T-helper 2 cell treated with Interferon-gamma antibody and Interleukin-4, amounts not matched to agents 5 μg/mL and 100 μg/mL, for 36 hours (primary cell): ENCODE measurements around the gene ACTL8.

Experiments
- DNase-seq: peaks from one replicate; pipeline ENCODE4 v3.0.0; 2021; ENCODE audit warnings: low spot score
- H3K27ac Mint-ChIP-seq: one replicate; pipeline ENCODE4 v1.8.0; 2021; ENCODE audit warnings: mild to moderate bottlenecking, mixed read lengths
- H3K27me3 Mint-ChIP-seq: one replicate; pipeline ENCODE4 v1.8.0; 2021; ENCODE audit warnings: low read depth, mixed read lengths
- H3K36me3 Mint-ChIP-seq: one replicate; pipeline ENCODE4 v1.8.0; 2021; ENCODE audit warnings: low read depth, mixed read lengths
- H3K4me1 Mint-ChIP-seq: one replicate; pipeline ENCODE4 v1.8.0; 2021; ENCODE audit warnings: low read depth, mixed read lengths
- H3K4me3 Mint-ChIP-seq: one replicate; pipeline ENCODE4 v1.8.0; 2022; ENCODE audit warnings: mild to moderate bottlenecking, moderate library complexity, mixed read lengths
- H3K9me3 Mint-ChIP-seq: one replicate; pipeline ENCODE4 v1.8.0; 2021; ENCODE audit warnings: mixed read lengths

Gene ACTL8, protein sequence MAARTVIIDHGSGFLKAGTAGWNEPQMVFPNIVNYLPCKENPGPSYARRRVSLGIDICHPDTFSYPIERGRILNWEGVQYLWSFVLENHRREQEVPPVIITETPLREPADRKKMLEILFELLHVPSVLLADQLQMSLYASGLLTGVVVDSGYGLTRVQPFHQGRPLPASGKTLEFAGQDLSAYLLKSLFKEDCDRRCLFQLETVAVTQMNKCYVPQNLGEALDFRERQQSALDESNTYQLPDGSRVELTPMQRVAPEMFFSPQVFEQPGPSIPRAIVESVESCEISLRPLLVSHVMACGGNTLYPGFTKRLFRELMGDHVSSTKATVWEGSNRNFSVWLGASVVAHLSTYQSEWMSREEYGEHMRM

DNA sequence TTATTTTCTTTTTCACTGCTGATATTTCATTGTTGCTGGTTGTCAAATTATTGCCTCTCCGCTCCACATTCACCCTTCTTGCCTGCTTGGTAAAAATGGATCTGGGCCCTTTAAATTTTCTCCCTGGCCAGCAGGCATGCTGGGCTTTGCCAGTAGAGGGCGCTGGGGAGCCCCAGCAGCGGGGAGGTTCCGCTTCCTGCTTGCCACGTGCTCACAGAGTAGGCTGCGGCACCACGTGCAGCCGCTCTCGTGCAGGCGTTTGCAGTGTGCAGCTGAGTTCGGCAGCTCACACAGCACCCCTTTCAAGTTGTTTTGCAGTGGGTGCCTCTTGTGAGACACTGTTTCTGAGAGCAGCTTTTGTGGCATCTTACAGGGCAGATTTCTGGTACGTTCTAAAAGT, at the start of gene ACTL8:
Gene ACTL8, plus strand, starts transcription at position 214 of the 400 bp plus-strand sequence. CDS start 67,676 bp downstream, outside the sequence.
- Mint-ChIP-seq H3K27me3 (no peaks in the 10 kb centered on the region), H3K27ac (no peak within 1 kb of the TSS), H3K4me1 (no peaks in the 10 kb centered on the region), H3K4me3 (no peak within 1 kb of the TSS), H3K36me3 (no peaks in the 10 kb centered on the region), H3K9me3 (peaks cover 46% of the 10 kb centered on the region)
- no peak for DNase-seq

DNA sequence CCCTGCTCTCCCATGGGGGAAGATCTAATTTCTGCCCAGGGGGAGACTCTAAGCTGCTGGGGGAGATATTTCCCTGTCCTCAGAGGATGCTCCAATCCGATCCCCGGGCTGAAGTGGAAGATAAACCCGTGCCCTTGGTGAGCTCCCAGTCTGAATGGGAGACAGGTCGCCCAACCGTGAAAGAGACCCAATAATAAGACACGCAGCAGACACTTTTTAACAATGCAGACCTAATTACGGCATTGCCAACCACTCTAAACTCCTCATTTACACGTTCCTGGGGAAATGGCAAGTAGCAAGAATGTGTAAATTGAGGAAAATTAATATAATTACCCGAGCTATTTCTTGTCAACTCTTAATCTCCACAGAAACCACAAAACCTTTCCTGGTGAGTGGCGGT, 48.7 kb upstream of the ACTL8 start:
- Mint-ChIP-seq H3K4me1 (no peaks in the 10 kb centered on the region), H3K27me3 (no peaks in the 10 kb centered on the region), H3K36me3 (no peaks in the 10 kb centered on the region), H3K9me3 (no peaks in the 10 kb centered on the region), H3K27ac (no peak overlapping the region), H3K4me3 (no peak overlapping the region)
- DNase-seq, result no peak

DNA sequence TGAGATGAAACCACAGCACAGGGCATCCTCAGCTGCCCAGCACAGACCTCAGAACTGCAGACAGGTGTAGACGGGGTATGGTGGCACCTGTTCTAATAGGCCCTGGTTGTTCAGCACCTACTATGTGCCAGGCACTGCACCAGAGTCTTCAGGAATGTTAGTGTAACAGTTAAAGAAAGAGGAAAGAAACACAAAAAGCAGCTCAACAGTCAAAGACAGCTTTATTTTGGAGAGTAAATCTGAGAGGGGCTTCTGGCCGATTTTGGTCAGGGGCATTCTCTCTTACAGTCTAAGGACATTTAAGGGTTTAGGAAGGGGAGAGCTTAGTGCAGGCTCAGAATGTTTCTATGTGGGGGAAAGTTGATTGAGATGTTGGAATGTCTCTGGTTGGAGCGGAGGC, 45.2 kb upstream of the ACTL8 start:
- Mint-ChIP-seq H3K27me3 (no peaks in the 10 kb centered on the region), H3K27ac (no peak overlapping the region)

DNA sequence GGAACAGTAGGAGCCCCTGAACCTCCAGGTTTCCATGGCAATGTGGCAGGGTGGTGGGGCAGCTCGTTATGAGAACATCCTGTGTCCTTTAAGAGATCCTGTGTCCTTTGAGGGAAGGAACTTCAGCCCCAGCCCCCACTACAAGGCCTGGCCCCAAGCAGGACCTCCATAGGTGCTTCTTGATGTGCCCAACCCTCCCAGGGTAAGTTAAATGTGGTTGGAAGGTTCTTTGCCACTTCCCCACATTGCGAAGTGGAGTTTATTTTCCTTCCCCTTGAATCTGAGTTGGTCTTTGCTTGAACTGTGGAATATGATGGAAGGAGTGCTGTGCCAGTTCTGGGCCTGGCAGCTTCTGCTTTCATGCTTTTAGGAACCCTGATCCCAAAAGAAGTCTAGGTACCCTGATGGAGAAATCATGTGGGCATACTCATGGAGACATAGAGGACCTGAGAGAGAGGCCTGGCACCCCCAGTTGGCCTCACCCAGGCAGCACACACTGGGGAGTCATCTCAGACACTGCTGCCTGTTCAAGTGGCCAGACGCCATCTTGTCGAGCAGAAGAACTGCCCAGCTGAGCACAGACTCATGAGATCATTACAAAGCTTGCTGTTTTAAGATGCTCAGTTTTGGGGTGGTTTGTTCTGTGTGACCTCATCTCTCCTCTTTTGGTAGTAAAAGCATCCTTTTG, 44.1 kb upstream of the ACTL8 start:
- Mint-ChIP-seq H3K36me3 (no peaks in the 10 kb centered on the region), H3K4me3 (no peak overlapping the region), H3K9me3 (no peaks in the 10 kb centered on the region), H3K27me3 (no peaks in the 10 kb centered on the region), H3K4me1 (no peaks in the 10 kb centered on the region), H3K27ac (no peak overlapping the region)
- no peak for DNase-seq

More for the DNA sequence above, 45.2 kb upstream of the ACTL8 start:
- Mint-ChIP-seq H3K4me1 (no peaks in the 10 kb centered on the region), H3K4me3 (no peak overlapping the region), H3K36me3 (no peaks in the 10 kb centered on the region), H3K9me3 (no peaks in the 10 kb centered on the region)
- DNase-seq, result no peak

DNA sequence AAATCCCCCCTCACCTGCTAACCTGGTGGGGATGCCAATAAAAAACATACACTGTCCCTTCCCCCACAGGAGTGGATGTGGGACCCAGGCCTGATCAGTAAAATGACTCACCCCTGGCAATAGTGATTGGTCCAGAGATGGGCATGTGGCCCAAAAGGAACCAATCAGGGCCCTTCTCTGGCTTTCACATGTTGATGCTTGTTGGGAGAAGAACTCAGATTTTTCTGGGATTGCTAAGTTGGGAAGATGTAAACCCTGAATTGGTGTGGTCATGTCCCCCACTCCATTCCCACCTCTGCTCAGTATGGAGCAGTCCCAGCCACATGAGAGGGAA, 43.6 kb upstream of the ACTL8 start:
- Mint-ChIP-seq H3K36me3 (no peaks in the 10 kb centered on the region), H3K4me3 (no peak overlapping the region), H3K27ac (no peak overlapping the region), H3K9me3 (no peaks in the 10 kb centered on the region), H3K27me3 (no peaks in the 10 kb centered on the region), H3K4me1 (no peaks in the 10 kb centered on the region)
- no peak for DNase-seq

DNA sequence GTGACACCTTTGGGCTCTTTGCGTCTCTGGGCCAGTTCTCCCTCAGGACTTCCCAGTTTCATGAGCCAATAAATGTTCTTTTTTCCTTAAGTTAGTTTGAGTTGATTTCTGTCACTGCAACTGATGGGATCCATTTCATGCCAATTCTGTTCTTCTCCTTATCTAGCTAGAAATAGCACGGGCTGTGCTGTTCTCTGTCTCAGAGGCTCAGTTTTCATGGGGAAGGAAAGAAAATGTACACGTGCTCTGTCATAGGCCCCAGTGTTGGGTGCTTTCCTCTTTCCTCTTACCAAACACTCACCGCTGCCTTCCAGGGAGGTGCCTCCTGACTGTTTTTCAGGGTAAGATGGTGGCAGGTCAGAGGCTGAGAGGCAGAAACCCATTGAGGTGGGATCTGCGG, 43.2 kb upstream of the ACTL8 start:
- Mint-ChIP-seq H3K9me3 (no peaks in the 10 kb centered on the region), H3K4me1 (no peaks in the 10 kb centered on the region), H3K27ac (no peak overlapping the region), H3K36me3 (no peaks in the 10 kb centered on the region), H3K27me3 (no peaks in the 10 kb centered on the region), H3K4me3 (no peak overlapping the region)
- DNase-seq, result no peak

DNA sequence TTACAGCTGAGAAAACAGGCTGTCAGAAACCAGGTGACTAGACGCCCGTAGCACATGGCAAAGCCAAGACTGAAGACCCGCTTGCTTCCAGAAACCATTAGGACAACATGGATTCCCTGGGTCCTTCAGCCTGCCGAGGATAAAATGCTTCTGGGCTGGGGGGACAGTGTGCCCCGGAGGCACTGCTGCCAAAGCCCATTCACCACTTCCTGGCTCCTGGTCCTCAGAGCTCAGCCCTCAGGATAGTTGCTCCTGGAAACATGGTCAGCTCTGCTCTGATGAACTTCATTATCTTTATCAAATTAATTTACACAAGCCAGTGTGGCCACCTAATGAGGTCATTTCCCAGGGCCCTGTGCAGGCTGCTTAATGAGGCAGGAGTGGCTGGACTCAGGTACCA, 41.1 kb upstream of the ACTL8 start:
- Mint-ChIP-seq H3K4me1 (no peaks in the 10 kb centered on the region), H3K27me3 (no peaks in the 10 kb centered on the region), H3K9me3 (no peaks in the 10 kb centered on the region), H3K27ac (no peak overlapping the region), H3K4me3 (no peak overlapping the region), H3K36me3 (no peaks in the 10 kb centered on the region)
- no peak for DNase-seq

DNA sequence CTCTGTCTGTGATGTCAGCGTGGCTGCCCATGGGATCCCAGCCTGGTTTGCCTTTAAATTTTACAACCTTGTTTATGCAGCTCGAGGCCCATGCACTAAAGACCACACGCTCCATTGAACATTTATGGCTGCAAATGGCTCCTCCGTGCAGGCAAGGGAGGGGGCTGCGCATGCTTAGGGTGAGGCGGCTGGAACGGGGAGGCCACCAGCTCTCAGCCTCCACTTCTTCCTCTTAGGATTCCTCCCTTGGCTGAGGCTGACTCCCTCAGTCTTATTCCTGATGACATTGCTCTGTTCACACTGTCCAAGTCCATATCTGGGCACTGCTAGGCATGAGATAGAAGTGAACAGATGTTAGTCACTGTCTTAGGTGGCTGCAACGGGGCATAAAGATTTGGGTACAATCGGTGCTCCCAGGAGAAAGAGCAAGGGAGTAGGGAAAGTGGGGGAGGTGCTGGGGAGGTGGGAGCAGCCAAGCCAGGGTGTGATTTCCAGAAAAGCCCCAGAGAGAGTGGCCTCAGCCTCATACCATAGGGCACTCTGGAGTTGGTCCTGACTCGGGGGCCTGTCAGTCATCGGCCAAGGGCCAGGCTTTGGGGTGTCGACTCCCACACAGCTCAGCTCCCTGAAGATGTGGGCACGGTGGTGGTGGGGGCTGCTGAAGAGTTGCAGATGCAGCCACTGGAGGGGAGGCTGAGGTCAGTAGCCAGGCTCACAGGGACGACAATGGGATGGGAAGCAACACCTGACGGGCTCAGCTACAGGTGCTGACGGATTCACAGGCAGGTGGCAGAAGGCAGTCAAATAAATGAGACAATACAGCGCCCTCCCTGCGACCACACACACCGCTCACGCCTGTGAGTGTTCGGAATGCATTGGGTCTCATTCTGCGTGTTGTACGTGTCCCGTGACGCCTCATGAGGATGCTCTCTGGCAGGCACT, 37.3 kb upstream of the ACTL8 start:
- Mint-ChIP-seq H3K4me3 (no peak overlapping the region), H3K27me3 (no peaks in the 10 kb centered on the region)

DNA sequence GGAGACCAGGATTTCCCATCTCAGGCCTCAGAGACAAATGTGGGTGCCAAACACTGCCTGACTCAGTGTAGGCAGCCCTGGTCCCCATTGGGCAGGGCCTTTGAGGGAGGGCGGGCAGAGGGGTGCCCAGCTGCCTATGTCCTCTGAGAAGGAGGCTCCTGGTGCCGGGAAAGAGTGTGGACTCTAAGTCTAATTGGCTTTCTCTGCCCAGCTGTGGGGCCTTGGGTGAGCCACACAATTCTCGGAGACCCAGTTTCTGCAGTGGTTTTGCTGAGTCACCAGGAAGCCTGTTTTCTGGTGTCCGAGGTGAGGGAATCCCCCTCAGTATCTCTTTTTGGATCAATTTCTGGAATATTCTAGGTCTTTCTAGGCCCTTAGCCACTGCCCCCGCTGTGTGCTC, 35.3 kb upstream of the ACTL8 start:
- Mint-ChIP-seq H3K4me1 (no peaks in the 10 kb centered on the region), H3K9me3 (no peaks in the 10 kb centered on the region), H3K27me3 (no peaks in the 10 kb centered on the region), H3K4me3 (no peak overlapping the region), H3K27ac (no peak overlapping the region), H3K36me3 (no peaks in the 10 kb centered on the region)
- no peak for DNase-seq

More for the DNA sequence above, 37.3 kb upstream of the ACTL8 start:
- no peaks in the 10 kb centered on the region for H3K36me3 Mint-ChIP-seq
- H3K4me1 Mint-ChIP-seq, result no peaks in the 10 kb centered on the region
- no peaks in the 10 kb centered on the region for H3K9me3 Mint-ChIP-seq
- DNase-seq, result no peak
- no peak overlapping the region for H3K27ac Mint-ChIP-seq

DNA sequence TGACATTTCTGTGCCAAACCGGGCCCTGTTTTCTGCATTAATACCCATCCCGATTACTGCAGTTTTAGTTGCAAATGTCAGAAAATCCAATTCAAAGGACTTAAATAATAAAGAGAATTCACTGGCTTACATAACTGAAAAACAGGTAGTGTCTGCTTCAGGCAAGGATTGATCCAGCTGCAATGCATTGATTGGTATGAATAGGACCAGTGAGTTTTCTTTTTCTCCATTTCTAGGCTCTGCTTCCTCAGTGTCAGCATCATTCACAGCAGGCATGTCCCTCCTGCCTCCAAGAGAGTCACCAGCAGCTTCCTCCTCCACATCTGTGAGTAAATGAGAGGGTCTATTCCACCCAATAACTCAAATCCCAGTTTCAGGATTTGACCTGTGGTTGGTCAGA, 33.7 kb upstream of the ACTL8 start:
- Mint-ChIP-seq H3K27ac (no peak overlapping the region), H3K9me3 (no peaks in the 10 kb centered on the region), H3K4me1 (no peaks in the 10 kb centered on the region), H3K36me3 (no peaks in the 10 kb centered on the region), H3K4me3 (no peak overlapping the region), H3K27me3 (no peaks in the 10 kb centered on the region)
- no peak for DNase-seq

DNA sequence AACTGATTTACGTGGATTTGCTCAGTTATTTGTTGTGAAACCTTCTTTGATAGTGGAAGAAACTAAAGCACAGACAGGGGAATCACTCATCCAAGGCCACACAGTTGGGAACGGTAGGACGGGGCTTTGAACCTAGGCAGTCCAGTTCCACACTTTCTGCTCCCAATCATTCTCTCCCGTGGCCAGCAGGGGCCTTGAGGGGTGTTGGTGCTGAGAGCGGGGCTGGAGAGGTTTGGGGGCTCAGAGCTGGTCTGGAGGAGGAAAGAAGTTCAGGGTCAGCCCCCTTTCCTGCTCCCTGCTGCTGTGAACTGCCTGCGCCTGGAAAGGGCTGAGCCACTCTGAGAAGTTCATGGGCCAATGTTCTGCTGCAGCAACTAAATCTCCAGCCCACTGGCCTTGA, 31.4 kb upstream of the ACTL8 start:
- no peaks in the 10 kb centered on the region for H3K9me3 Mint-ChIP-seq
- no peak overlapping the region for H3K27ac Mint-ChIP-seq
- no peaks in the 10 kb centered on the region for H3K27me3 Mint-ChIP-seq
- H3K36me3 Mint-ChIP-seq, result no peaks in the 10 kb centered on the region
- DNase-seq, result no peak
- H3K4me3 Mint-ChIP-seq, result no peak overlapping the region
- no peaks in the 10 kb centered on the region for H3K4me1 Mint-ChIP-seq

DNA sequence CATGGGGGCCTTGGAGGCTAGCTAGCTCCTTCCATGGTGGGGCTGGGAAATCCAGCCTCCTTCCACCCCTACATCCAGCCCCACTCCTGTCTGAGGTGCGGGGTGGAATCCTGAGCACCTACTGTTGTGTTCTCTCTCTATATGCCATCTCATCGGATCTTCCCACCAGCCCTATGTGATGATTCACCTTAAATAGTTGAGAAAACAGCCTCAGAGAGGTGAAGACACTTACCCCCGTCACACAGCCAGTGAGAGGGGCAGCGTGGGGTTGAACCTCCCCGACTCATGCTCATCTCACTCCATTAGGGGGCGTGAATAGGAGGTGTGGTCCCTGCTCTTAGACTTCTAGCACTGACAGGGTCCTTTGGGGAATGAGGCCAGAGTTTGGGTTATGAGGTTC, 31.0 kb upstream of the ACTL8 start:
- no peaks in the 10 kb centered on the region for H3K36me3 Mint-ChIP-seq
- H3K4me1 Mint-ChIP-seq, result no peaks in the 10 kb centered on the region
- no peak overlapping the region for H3K27ac Mint-ChIP-seq
- no peak for DNase-seq
- no peaks in the 10 kb centered on the region for H3K9me3 Mint-ChIP-seq
- no peaks in the 10 kb centered on the region for H3K27me3 Mint-ChIP-seq
- no peak overlapping the region for H3K4me3 Mint-ChIP-seq

DNA sequence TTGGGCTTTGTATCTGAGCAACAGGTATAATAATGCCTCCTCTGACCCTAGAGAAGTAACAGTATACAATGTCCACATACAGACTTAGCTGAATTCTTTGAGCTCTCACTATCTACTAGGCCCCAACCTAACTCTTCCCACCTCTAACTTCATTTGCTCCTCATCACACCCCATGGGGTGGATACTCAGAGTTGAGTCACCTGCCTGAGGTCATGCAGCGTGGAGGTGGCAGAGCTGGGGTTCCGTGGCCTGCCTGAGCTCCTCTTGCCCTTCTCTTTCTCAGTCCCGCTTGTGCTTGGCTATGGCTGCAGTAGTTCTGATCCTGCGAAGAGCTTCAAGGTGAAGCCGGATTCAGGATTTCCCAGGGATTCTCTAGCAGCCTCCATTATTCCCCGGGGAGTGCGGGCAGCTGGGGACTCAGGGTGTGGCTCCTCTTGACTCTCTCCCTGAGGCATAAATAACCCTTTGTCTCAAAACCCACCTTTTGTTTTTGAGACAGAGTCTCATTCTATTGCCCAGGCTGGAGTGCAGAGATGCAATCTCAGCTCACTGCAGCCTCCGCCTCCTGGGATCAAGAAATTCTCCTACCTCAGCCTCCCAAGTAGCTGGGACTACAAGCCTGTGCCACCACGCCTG, 29.9 kb upstream of the ACTL8 start:
- no peak for DNase-seq
- H3K27ac Mint-ChIP-seq, result no peak overlapping the region
- no peaks in the 10 kb centered on the region for H3K36me3 Mint-ChIP-seq
- H3K9me3 Mint-ChIP-seq, result no peaks in the 10 kb centered on the region
- no peaks in the 10 kb centered on the region for H3K27me3 Mint-ChIP-seq
- H3K4me1 Mint-ChIP-seq, result no peaks in the 10 kb centered on the region
- no peak overlapping the region for H3K4me3 Mint-ChIP-seq
